Uterus (tissue), 2 donors: ENCODE measurements around the gene CYTH2.

ENCODE experiments used
- CTCF ChIP-seq, 4 experiments: fragments of 200-600 bp in 2 of 4; fragments of 450-650 bp in 2 of 4; sonication (generic) in 2 of 4; IDR thresholded peaks; one replicate each; pipeline ENCODE4 v1.5.1; 2016 to 2019; ENCODE audit warnings: antibody characterized with exemption in 4 of 4, mild to moderate bottlenecking in 2 of 4, moderate library complexity in 1 of 4
- POLR2A ChIP-seq, 2 donors: fragments of 450-650 bp; IDR thresholded peaks; one replicate each; pipeline ENCODE4 v1.6.1; 2016; ENCODE audit warnings: antibody characterized with exemption in 2 of 2, mild to moderate bottlenecking in 1 of 2, moderate library complexity in 1 of 2

- no peak for TF ChIP-seq POLR2A (IDR thresholded peaks at IDR 0.05)
- TF ChIP-seq CTCF (IDR thresholded peaks at IDR 0.05), result no peak
Observed at GRCh38 chr19:48452289-48453190, 16.6 kb upstream of the CYTH2 start.
